ENCODE results near the gene INPP5J. TPM values are rescaled to one million over a fixed set of nuclear protein-coding genes. Genes with fewer than 3 reads are reported as not detected.
"Not testable (repeated sequence)": the region's sequence is repeated elsewhere in the genome, so short reads cannot be mapped to it uniquely, and the experiment has no call there.

Gene INPP5J
- total and polyA plus RNA-seq, 9 of the 15 experiments (the other 6 are each of a cell fraction or from before 2014, with no cell fraction given): 0.10 to 6.3 (median 4.8) TPM

DNA sequence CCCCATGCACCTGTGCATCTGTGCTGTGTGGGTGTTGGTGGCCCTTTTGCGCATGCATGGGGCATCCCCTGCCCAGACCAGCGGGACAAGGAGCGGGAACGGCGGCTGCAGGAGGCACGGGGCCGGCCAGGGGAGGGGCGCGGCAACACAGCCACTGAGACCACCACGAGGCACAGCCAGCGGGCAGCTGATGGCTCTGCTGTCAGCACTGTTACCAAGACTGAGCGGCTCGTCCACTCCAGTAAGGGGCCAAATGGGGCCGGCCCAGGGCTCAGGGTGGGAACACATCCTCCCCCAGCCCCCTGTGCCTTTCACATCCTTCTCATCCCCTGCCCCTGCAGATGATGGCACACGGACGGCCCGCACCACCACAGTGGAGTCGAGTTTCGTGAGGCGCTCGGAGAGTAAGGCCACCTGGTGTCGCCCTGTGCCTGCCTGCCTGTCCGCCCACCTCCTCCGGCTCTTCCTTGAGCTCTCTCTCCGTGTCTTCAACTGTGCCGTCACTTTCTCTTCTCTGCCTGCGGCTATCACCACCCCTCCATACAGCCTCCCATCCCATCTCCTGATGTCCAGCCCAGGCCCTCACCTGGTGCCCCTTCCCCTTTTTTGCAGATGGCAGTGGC is 26.0 kb upstream of the INPP5J start:
- DNase-seq (ENCODE audit: extremely low read depth in 1 of 4, low spot score in 3 of 4): no peak
- no peak overlapping the region for H3K4me3 ChIP-seq
- H3K79me2 ChIP-seq (ENCODE audit: control insufficient read depth, insufficient read depth, low read length): no peaks in the 10 kb centered on the region
- ChIA-PET CTCF (ENCODE audit: low intra/inter-chr PET ratio) (no interaction called here), POLR2A (interaction anchor here (1.3 kb wide), 1 partner anchor 11 kb away, joined by 5 read pairs; the partner anchor contains the start of gene SELENOM)
- WGBS (ENCODE audit: insufficient coverage, low coverage, missing lambda C conversion rate): 77% methylated on average over 6 of the region's 27 CpGs
- no peak overlapping the region for H3K4me2 ChIP-seq (ENCODE audit: insufficient read depth, low read length)
- H2AFZ ChIP-seq (ENCODE audit: low read depth, low read length): no peak overlapping the region
- in situ Hi-C loops (cut with MboI) (no loop called here), intact Hi-C loops (cut with micrococcal nuclease) (no loop called here)
- H3K4me1 ChIP-seq (replicated peaks in 1 of 2; ENCODE audit: control insufficient read depth in 2 of 2, insufficient read depth in 2 of 2, low read length in 2 of 2): peaks cover 6 to 10% of the 10 kb centered on the region in 2 experiments; a peak in 3 of 5 replicates
- H3K9me1 ChIP-seq (ENCODE audit: control insufficient read depth, insufficient read depth, low read length): peaks cover 5% of the 10 kb centered on the region
- no TSS peak for BruUV-seq (replicated peaks)
- H3K9ac ChIP-seq (ENCODE audit: insufficient read depth in 1 of 2, low read depth in 2 of 2, low read length in 2 of 2): no peak overlapping the region
- H3K36me3 ChIP-seq (ENCODE audit: control insufficient read depth, insufficient read depth, low read length): peaks cover 36% of the 10 kb centered on the region; the same call in 2 of the 3 replicates
- ATAC-seq: no peak
- H4K20me1 ChIP-seq (replicated peaks; ENCODE audit: control insufficient read depth, insufficient read depth, low read length): no peaks in the 10 kb centered on the region
- H3K27me3 ChIP-seq (ENCODE audit: control insufficient read depth in 2 of 2, insufficient read depth in 2 of 2, low read length in 2 of 2): no peaks in the 10 kb centered on the region
- no peaks in the 10 kb centered on the region for H3K9me3 ChIP-seq (replicated peaks; ENCODE audit: control insufficient read depth, insufficient read depth, low read depth, low read length)
- H3K27ac ChIP-seq (ENCODE audit: extremely low read depth, low read depth, low read length): no peak overlapping the region
- TF ChIP-seq KDM2B (CRISPR knock-in tag; IDR thresholded peaks at IDR 0.05) (no peak), ZNF699 (CRISPR knock-in tag; IDR thresholded peaks at IDR 0.05; ENCODE audit: insufficient replicate concordance) (no peak), EP300 (IDR thresholded peaks at IDR 0.05; ENCODE audit: low read length) (no peak), SMARCC2 (IDR thresholded peaks at IDR 0.05; ENCODE audit: low read depth) (no peak), TCF3 (CRISPR knock-in tag; IDR thresholded peaks at IDR 0.05) (no peak), CC2D1A (IDR thresholded peaks at IDR 0.05) (no peak), HNRNPK (IDR thresholded peaks at IDR 0.05; ENCODE audit: low read depth, low read length, poor library complexity, severe bottlenecking) (no peak), ZNF717 (CRISPR knock-in tag; IDR thresholded peaks at IDR 0.05) (no peak), SRSF1 (IDR thresholded peaks at IDR 0.05; ENCODE audit: low read depth, low read length) (no peak), PRMT5 (CRISPR knock-in tag; IDR thresholded peaks at IDR 0.05) (no peak), ATF3 (IDR thresholded peaks at IDR 0.05) (no peak), ATF3 (CRISPR knock-in tag; conservative IDR thresholded peaks at IDR 0.05) (no peak), ATF7 (IDR thresholded peaks at IDR 0.05) (no peak), CAMTA2 (CRISPR knock-in tag; conservative IDR thresholded peaks at IDR 0.05) (no peak)
- no peak for FAIRE-seq

- in situ Hi-C loops (cut with MboI); DNase-seq (ENCODE audit: extremely low read depth in 1 of 4, low spot score in 3 of 4); H3K9ac ChIP-seq (ENCODE audit: insufficient read depth in 1 of 2, low read depth in 2 of 2, low read length in 2 of 2); FAIRE-seq; H2AFZ ChIP-seq (ENCODE audit: low read depth, low read length); H3K9me3 ChIP-seq (replicated peaks; ENCODE audit: control insufficient read depth, insufficient read depth, low read depth, low read length); H3K27me3 ChIP-seq (ENCODE audit: control insufficient read depth in 2 of 2, insufficient read depth in 2 of 2, low read length in 2 of 2); intact Hi-C loops (cut with micrococcal nuclease); H3K4me3 ChIP-seq; ATAC-seq; H3K9me1 ChIP-seq (ENCODE audit: control insufficient read depth, insufficient read depth, low read length); H3K79me2 ChIP-seq (ENCODE audit: control insufficient read depth, insufficient read depth, low read length); POLR2A ChIA-PET; H3K27ac ChIP-seq (ENCODE audit: extremely low read depth, low read depth, low read length); H4K20me1 ChIP-seq (replicated peaks; ENCODE audit: control insufficient read depth, insufficient read depth, low read length); H3K4me2 ChIP-seq (ENCODE audit: insufficient read depth, low read length); BruUV-seq (replicated peaks); CTCF ChIA-PET (ENCODE audit: low intra/inter-chr PET ratio): not testable (repeated sequence)
- Histone ChIP-seq H3K4me1 (replicated peaks in 1 of 2; ENCODE audit: control insufficient read depth in 2 of 2, insufficient read depth in 2 of 2, low read length in 2 of 2) (peaks cover 10 to 11% of the 10 kb centered on the region in 2 experiments; a peak in 4 of 5 replicates), H3K36me3 (ENCODE audit: control insufficient read depth, insufficient read depth, low read length) (peaks cover 31% of the 10 kb centered on the region; the same call in 2 of the 3 replicates)
- 100% methylated on average over 1 of the region's 5 CpGs for WGBS (ENCODE audit: insufficient coverage, low coverage, missing lambda C conversion rate)
Measured at GRCh38 chr22:31097539-31097938, 25.2 kb upstream of the INPP5J start.
